MCF 10A (cell line): ENCODE data around the gene C11orf42. TPM values are rescaled to one million over a fixed set of nuclear protein-coding genes. Genes with fewer than 3 reads are reported as not detected.
A peak's percentile ranks its signal among the peaks of the same experiment; 100 is the strongest.

Experiments
- BruUV-seq: library from RNA; stranded (reverse); fragments of 400-500 nt; replicated peaks from 2 replicates; lab custom pipeline; 2021; lab: Mats Ljungman, UMichigan
- CTCF ChIA-PET: fragments of 300-600 bp; sonication (Branson Sonifier 250); formaldehyde crosslinking; extraction: SDS; loops from one replicate; lab custom pipeline; 2021; ENCODE audit warnings: antibody characterized with exemption, inconsistent platforms; lab: Yijun Ruan, JAX
- POLR2A ChIA-PET: fragments of 300-600, 350-650 bp; sonication (Branson Sonifier 250); formaldehyde crosslinking; extraction: SDS; loops from one replicate; lab custom pipeline; 2020; ENCODE audit warnings: antibody characterized with exemption, inconsistent platforms; lab: Yijun Ruan, JAX
- DNase-seq: peaks from one replicate; pipeline ENCODE4 v3.0.0-alpha.2; 2018; ENCODE audit not compliant: unreplicated experiment
- H3K27ac Mint-ChIP-seq: one replicate; pipeline ENCODE4 v1.8.0; 2022; ENCODE audit warnings: mild to moderate bottlenecking, low read depth, mixed read lengths; ENCODE audit not compliant: unreplicated experiment
- H3K27me3 Mint-ChIP-seq: one replicate; pipeline ENCODE4 v1.8.0; 2022; ENCODE audit warnings: mixed read lengths; ENCODE audit not compliant: insufficient read depth, unreplicated experiment
- H3K36me3 Mint-ChIP-seq: one replicate; pipeline ENCODE4 v1.8.0; 2022; ENCODE audit warnings: mild to moderate bottlenecking, moderate library complexity, mixed read lengths; ENCODE audit not compliant: insufficient read depth, unreplicated experiment
- H3K4me1 Mint-ChIP-seq: one replicate; pipeline ENCODE4 v1.8.0; 2022; ENCODE audit warnings: mixed read lengths; ENCODE audit not compliant: insufficient read depth, unreplicated experiment
- H3K4me3 Mint-ChIP-seq: one replicate; pipeline ENCODE4 v1.8.0; 2022; ENCODE audit warnings: mild to moderate bottlenecking, moderate library complexity, mixed read lengths; ENCODE audit not compliant: unreplicated experiment
- H3K9me3 Mint-ChIP-seq: one replicate; pipeline ENCODE4 v1.8.0; 2022; ENCODE audit warnings: mixed read lengths; ENCODE audit not compliant: unreplicated experiment
- intact Hi-C: fragments of 100-400 bp; cut with micrococcal nuclease; formaldehyde crosslinking; loops from 2 replicates; pipeline ENCODE4 v1.14.1; 2022
- total RNA-seq: library from RNA; stranded (reverse); gene quantifications from 2 replicates; pipeline ENCODE4 v1.2.3, GENCODE V29; 2022
- TF ChIP-seq, protein P1 (sequence below): fragments of 200-600 bp; IDR thresholded peaks from one replicate; pipeline ENCODE4 v1.8.0; 2022; ENCODE audit warnings: antibody characterized with exemption, mild to moderate bottlenecking; ENCODE audit not compliant: unreplicated experiment

C11orf42 gene
- total RNA-seq, 1 experiment from 2014 or later: not detected

DNA sequence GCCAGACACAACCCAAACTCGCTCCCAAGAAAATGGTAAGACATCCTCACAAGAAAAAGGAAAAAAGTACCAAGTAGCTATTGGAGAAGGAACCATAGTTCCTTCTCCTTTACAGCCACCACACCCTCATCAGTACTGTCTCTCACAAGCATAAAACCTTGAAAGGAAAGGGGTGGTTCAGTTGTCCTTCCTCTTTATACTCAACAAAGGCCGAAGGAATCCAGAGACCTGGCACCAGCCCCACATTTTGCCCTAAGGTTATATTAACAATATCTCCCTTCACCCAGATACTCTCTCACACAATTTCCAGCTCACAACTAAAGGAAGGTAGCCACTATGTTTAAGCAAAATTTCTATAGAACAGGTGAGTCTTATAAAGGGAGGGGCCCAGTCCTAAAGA, 20.5 kb downstream of the C11orf42 start:
- Mint-ChIP-seq H3K27me3 (no peaks in the 10 kb centered on the region), H3K4me1 (peaks cover 32% of the 10 kb centered on the region), H3K36me3 (peaks cover 22% of the 10 kb centered on the region), H3K4me3 (no peak overlapping the region), H3K9me3 (no peaks in the 10 kb centered on the region), H3K27ac (no peak overlapping the region)
- intact Hi-C loops: no loop called here
- ChIA-PET POLR2A (interaction anchor here (1.0 kb wide), 1 partner anchor 10 kb away, joined by 3 read pairs; no protein-coding TSS in a partner anchor), CTCF (interaction anchor here (0.7 to 1.8 kb wide), 6 partner anchors 9 to 1632 kb away, joined by 3 to 7 read pairs (median 3); no protein-coding TSS in a partner anchor)
- BruUV-seq: no TSS peak
- TF ChIP-seq, protein P1, sequence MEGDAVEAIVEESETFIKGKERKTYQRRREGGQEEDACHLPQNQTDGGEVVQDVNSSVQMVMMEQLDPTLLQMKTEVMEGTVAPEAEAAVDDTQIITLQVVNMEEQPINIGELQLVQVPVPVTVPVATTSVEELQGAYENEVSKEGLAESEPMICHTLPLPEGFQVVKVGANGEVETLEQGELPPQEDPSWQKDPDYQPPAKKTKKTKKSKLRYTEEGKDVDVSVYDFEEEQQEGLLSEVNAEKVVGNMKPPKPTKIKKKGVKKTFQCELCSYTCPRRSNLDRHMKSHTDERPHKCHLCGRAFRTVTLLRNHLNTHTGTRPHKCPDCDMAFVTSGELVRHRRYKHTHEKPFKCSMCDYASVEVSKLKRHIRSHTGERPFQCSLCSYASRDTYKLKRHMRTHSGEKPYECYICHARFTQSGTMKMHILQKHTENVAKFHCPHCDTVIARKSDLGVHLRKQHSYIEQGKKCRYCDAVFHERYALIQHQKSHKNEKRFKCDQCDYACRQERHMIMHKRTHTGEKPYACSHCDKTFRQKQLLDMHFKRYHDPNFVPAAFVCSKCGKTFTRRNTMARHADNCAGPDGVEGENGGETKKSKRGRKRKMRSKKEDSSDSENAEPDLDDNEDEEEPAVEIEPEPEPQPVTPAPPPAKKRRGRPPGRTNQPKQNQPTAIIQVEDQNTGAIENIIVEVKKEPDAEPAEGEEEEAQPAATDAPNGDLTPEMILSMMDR: no peak
- no peak for DNase-seq

GRCh38 chr11:6228520-6228919, 23.2 kb downstream of the C11orf42 start:
- H3K9me3 Mint-ChIP-seq: no peaks in the 10 kb centered on the region
- H3K36me3 Mint-ChIP-seq: peaks cover 4% of the 10 kb centered on the region
- H3K27me3 Mint-ChIP-seq: no peaks in the 10 kb centered on the region
- BruUV-seq: no TSS peak
- TF ChIP-seq, protein P1: no peak
- DNase-seq: no peak
- intact Hi-C loops: no loop called here
- CTCF ChIA-PET: interaction anchor here (0.7 to 1.6 kb wide), 6 partner anchors 8 to 174 kb away, joined by 3 to 5 read pairs (median 4); no protein-coding TSS in a partner anchor
- no peak overlapping the region for H3K4me3 Mint-ChIP-seq
- H3K4me1 Mint-ChIP-seq: peaks cover 43% of the 10 kb centered on the region
- H3K27ac Mint-ChIP-seq: no peak overlapping the region
- POLR2A ChIA-PET: interaction anchor here (1.8 kb wide), 1 partner anchor 8 kb away, joined by 5 read pairs; no protein-coding TSS in a partner anchor

- POLR2A ChIA-PET: interaction anchor here (0.8 to 1.8 kb wide), 2 partner anchors 10 to 90 kb away, joined by 3 to 5 read pairs; no protein-coding TSS in a partner anchor
- Mint-ChIP-seq H3K4me3 (no peak overlapping the region), H3K27ac (no peak overlapping the region), H3K4me1 (peaks cover 45% of the 10 kb centered on the region), H3K27me3 (no peaks in the 10 kb centered on the region), H3K36me3 (no peaks in the 10 kb centered on the region), H3K9me3 (no peaks in the 10 kb centered on the region)
- BruUV-seq: no TSS peak
- intact Hi-C loops: no loop called here
- DNase-seq: no peak
- TF ChIP-seq, protein P1: no peak
- CTCF ChIA-PET: interaction anchor here (1.6 to 1.7 kb wide), 3 partner anchors 9 to 133 kb away, joined by 4 to 6 read pairs (median 5); no protein-coding TSS in a partner anchor
Measured at GRCh38 chr11:6229911-6230310, 24.6 kb downstream of the C11orf42 start.

- BruUV-seq: no TSS peak
- TF ChIP-seq, protein P1: no peak
- peak overlapping the region; percentile 93 for H3K27ac Mint-ChIP-seq
- ChIA-PET POLR2A (interaction anchor here (1.3 to 5.7 kb wide), 4 partner anchors 12 to 156 kb away, joined by 4 to 59 read pairs (median 36); partner anchors contain the start of gene CAVIN3), CTCF (interaction anchor here (0.6 to 7.6 kb wide), 4 partner anchors 11 to 82 kb away, joined by 5 to 50 read pairs (median 9); no protein-coding TSS in a partner anchor)
- intact Hi-C loops: no loop called here
- H3K4me3 Mint-ChIP-seq: peak overlapping the region; percentile 94
- no peak for DNase-seq
- peaks cover 26% of the 10 kb centered on the region for H3K4me1 Mint-ChIP-seq
- H3K27me3 Mint-ChIP-seq: no peaks in the 10 kb centered on the region
- H3K9me3 Mint-ChIP-seq: no peaks in the 10 kb centered on the region
- H3K36me3 Mint-ChIP-seq: no peaks in the 10 kb centered on the region
Measured at GRCh38 chr11:6232899-6233298, 27.5 kb downstream of the C11orf42 start.
